SJSA1 (cell line): Measurements from ENCODE around the gene CABCOCO1. TPM values are rescaled to one million over a fixed set of nuclear protein-coding genes. Genes with fewer than 3 reads are reported as not detected.
"Not testable (repeated sequence)": the region's sequence is repeated elsewhere in the genome, so short reads cannot be mapped to it uniquely, and the experiment has no call there.

Source experiments
- DNase-seq, 2 experiments: peaks; one replicate each; pipeline ENCODE4 v3.0.0-alpha.2; 2015 to 2020; ENCODE audit warnings: low spot score in 2 of 2, low read depth in 1 of 2
- H3K27ac ChIP-seq: fragments of 250-450 bp; sonication (Bioruptor Pico); 2 replicates; pipeline ENCODE4 v1.5.1; 2020; ENCODE audit warnings: mild to moderate bottlenecking, moderate library complexity
- H3K27me3 ChIP-seq: fragments of 250-450 bp; sonication (Bioruptor Pico); replicated peaks from 2 replicates; pipeline ENCODE4 v1.5.1; 2020; ENCODE audit warnings: mild to moderate bottlenecking, moderate library complexity
- H3K36me3 ChIP-seq: fragments of 250-450 bp; sonication (Bioruptor Pico); 2 replicates; pipeline ENCODE4 v1.5.1; 2020; ENCODE audit warnings: mild to moderate bottlenecking
- H3K4me1 ChIP-seq: fragments of 250-450 bp; sonication (Bioruptor Pico); replicated peaks from 2 replicates; pipeline ENCODE4 v1.6.1; 2021; ENCODE audit warnings: mild to moderate bottlenecking
- H3K4me3 ChIP-seq: fragments of 250-450 bp; sonication (Bioruptor Pico); 2 replicates; pipeline ENCODE4 v1.5.1; 2020; ENCODE audit warnings: mild to moderate bottlenecking
- H3K9me3 ChIP-seq: fragments of 250-450 bp; sonication (Bioruptor Pico); replicated peaks from 2 replicates; pipeline ENCODE4 v1.5.1; 2020; ENCODE audit warnings: mild to moderate bottlenecking
- total RNA-seq: library from RNA; depleted of rRNA; stranded (reverse); fragments of >200 nt; shearing (Covaris generic); gene quantifications from 2 replicates; pipeline ENCODE4 v1.2.3, GENCODE V29; 2014

The CABCOCO1 gene
- total RNA-seq, 1 experiment from 2014 or later, result 2.2 TPM

DNA sequence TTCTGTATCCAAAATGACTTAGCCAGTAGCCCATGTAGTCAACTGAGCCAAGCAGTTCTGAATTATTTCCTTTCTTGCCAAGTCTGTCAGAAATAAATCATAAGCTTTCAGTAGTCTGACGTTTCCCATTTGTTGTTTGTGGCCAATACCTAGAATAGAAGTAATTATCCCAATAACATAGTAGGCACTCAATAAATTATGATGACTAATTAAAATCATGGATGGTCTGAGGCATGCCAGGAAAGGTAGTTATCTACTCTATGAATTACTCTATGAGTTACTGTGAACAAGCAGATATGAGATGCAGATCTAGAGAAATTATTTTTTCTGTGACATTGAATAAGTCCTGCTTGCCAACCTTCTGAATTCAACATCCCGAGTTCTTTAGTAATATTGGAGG lies 2.3 kb downstream of the CABCOCO1 start:
- Histone ChIP-seq H3K9me3 (no peaks in the 10 kb centered on the region), H3K27ac (no peak overlapping the region), H3K36me3 (no peaks in the 10 kb centered on the region), H3K4me1 (peaks cover 6% of the 10 kb centered on the region), H3K27me3 (no peaks in the 10 kb centered on the region), H3K4me3 (no peak overlapping the region)
- DNase-seq, result no peak

GRCh38 chr10:61669161-61669725 lies 6.5 kb downstream of the CABCOCO1 start:
- Histone ChIP-seq H3K36me3 (no peaks in the 10 kb centered on the region), H3K9me3 (no peaks in the 10 kb centered on the region), H3K27me3 (no peaks in the 10 kb centered on the region), H3K4me1 (no peaks in the 10 kb centered on the region; the same call in 1 of the 2 replicates), H3K4me3 (no peak overlapping the region), H3K27ac (no peak overlapping the region)
- DNase-seq, result no peak

DNA sequence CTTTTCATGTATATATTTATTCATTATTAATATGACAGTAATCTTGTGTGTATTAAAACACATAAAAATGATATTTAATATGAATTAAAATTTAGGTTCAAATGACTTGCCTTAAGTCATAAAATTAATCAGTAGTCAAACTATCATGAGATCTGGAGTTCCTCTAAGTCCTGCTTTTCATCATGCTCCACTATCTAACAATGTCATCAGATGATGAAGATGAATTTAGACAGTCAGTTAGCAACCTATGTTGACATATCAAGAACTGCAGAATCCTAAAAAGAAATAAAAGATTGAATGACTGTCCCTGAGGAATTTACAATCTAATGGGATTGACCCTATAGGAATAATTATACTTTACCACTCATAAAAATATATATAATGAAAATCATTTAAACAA lies 7.1 kb downstream of the CABCOCO1 start:
- H3K27me3 ChIP-seq, result no peaks in the 10 kb centered on the region
- no peak for DNase-seq
- no peaks in the 10 kb centered on the region; the same call in 1 of the 2 replicates for H3K4me1 ChIP-seq
- no peaks in the 10 kb centered on the region for H3K9me3 ChIP-seq
- no peaks in the 10 kb centered on the region for H3K36me3 ChIP-seq
- H3K27ac ChIP-seq, result no peak overlapping the region
- H3K4me3 ChIP-seq, result no peak overlapping the region

- no peaks in the 10 kb centered on the region for H3K36me3 ChIP-seq
- no peak overlapping the region for H3K4me3 ChIP-seq
- no peak overlapping the region for H3K27ac ChIP-seq
- no peak for DNase-seq
- H3K4me1 ChIP-seq, result no peaks in the 10 kb centered on the region; the same call in 1 of the 2 replicates
- H3K27me3 ChIP-seq, result no peaks in the 10 kb centered on the region
- no peaks in the 10 kb centered on the region for H3K9me3 ChIP-seq
These were observed 10.6 kb downstream of the CABCOCO1 start for GRCh38 chr10:61673360-61673759.

DNA sequence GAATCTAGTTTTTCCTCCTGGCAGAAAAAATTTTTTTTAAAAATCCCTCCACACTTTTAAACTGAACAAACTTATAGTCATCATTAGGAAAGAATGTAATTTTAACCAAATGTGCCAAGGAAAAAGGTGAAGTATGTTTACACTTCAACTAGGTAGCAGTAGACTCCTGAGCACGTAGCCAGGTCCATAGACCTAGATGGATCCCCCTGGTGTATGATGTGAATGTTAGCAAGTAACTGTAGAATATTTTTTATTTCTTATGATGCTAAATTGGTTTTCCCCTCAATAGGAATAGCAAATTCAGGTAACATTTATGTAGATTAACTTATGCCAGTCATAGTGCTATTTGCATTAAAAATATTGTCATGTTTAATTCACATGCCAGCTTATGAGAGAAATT lies 19.6 kb downstream of the CABCOCO1 start:
- DNase-seq, result no peak

DNA sequence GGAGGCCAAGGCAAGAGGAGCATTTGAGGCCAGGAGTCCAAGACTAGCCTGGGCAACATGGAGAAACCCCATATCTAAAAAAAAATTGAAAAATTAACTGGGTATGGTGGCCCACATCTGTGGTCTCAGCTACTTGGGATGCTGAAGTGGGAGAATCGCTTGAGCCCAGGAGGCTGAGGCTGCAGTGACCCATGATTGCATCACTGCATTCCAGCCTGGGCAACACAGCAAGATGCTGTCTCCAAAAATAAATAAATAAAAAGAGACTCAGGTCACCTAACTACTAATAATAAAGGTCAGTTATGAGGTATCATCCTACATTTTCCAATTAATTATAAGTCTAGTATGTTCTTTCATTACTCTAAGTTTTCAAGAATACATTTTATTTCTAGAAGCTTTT lies 20.6 kb downstream of the CABCOCO1 start:
- H3K27me3 ChIP-seq, result no peaks in the 10 kb centered on the region
- DNase-seq, result no peak
- no peak overlapping the region for H3K4me3 ChIP-seq
- H3K27ac ChIP-seq, result no peak overlapping the region
- no peaks in the 10 kb centered on the region for H3K4me1 ChIP-seq
- no peaks in the 10 kb centered on the region for H3K36me3 ChIP-seq
- H3K9me3 ChIP-seq, result no peaks in the 10 kb centered on the region

More for the DNA sequence above, 19.6 kb downstream of the CABCOCO1 start:
- Histone ChIP-seq H3K4me1 (no peaks in the 10 kb centered on the region), H3K4me3 (no peak overlapping the region), H3K9me3 (no peaks in the 10 kb centered on the region), H3K27ac (no peak overlapping the region), H3K27me3 (no peaks in the 10 kb centered on the region), H3K36me3 (no peaks in the 10 kb centered on the region)

DNA sequence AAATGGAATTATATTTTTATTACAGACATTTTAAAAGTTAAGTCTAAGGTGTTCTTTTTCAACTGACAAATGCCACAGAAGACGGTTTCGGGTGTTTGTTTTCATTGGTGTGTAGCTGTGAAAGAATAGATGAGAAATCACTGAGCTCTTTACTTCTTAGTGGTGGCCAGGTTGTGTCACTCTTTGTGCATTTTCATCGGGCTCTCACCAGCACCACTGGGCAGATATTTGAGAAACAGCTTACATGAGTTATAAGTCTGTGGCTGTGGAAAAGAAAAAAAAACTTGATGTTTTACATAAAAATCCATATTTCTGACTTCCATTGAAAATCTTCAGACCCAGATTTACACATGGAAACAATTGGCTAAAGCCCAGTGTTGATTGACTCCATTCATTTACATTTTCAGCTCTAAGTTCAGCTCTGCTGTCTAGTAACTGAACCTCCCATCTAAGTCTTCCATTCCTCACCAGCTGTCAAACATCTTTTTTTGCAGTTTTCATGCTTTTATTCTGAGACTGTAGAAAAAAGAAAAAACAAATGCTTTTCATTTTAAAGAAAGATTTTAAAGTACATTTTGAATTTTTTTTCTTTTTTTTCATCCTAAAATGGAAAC lies 22.3 kb downstream of the CABCOCO1 start:
- DNase-seq, result no peak
- Histone ChIP-seq H3K27ac (no peak overlapping the region), H3K36me3 (no peaks in the 10 kb centered on the region), H3K4me3 (no peak overlapping the region), H3K4me1 (no peaks in the 10 kb centered on the region), H3K27me3 (no peaks in the 10 kb centered on the region), H3K9me3 (no peaks in the 10 kb centered on the region)

GRCh38 chr10:61688551-61689308 lies 26.0 kb downstream of the CABCOCO1 start:
- Histone ChIP-seq H3K4me1 (no peaks in the 10 kb centered on the region), H3K27me3 (no peaks in the 10 kb centered on the region), H3K4me3 (no peak overlapping the region), H3K9me3 (no peaks in the 10 kb centered on the region), H3K36me3 (no peaks in the 10 kb centered on the region), H3K27ac (no peak overlapping the region)
- no peak for DNase-seq

- not testable (repeated sequence) for DNase-seq, H3K27me3 ChIP-seq, H3K27ac ChIP-seq, H3K4me3 ChIP-seq, H3K4me1 ChIP-seq, H3K9me3 ChIP-seq, H3K36me3 ChIP-seq
These were observed 28.9 kb downstream of the CABCOCO1 start for GRCh38 chr10:61691667-61692066.

GRCh38 chr10:61692447-61693010 lies 29.8 kb downstream of the CABCOCO1 start:
- no peak for DNase-seq
- H3K36me3 ChIP-seq, result no peaks in the 10 kb centered on the region

GRCh38 chr10:61698968-61699655 lies 36.4 kb downstream of the CABCOCO1 start:
- no peak for DNase-seq
- no peak overlapping the region for H3K27ac ChIP-seq
- no peaks in the 10 kb centered on the region for H3K4me1 ChIP-seq
- no peaks in the 10 kb centered on the region for H3K36me3 ChIP-seq
- no peaks in the 10 kb centered on the region for H3K27me3 ChIP-seq
- no peak overlapping the region for H3K4me3 ChIP-seq
- H3K9me3 ChIP-seq, result no peaks in the 10 kb centered on the region

More at GRCh38 chr10:61692447-61693010, 29.8 kb downstream of the CABCOCO1 start:
- Histone ChIP-seq H3K9me3 (no peaks in the 10 kb centered on the region), H3K27ac (no peak overlapping the region), H3K27me3 (no peaks in the 10 kb centered on the region), H3K4me3 (no peak overlapping the region), H3K4me1 (no peaks in the 10 kb centered on the region)

DNA sequence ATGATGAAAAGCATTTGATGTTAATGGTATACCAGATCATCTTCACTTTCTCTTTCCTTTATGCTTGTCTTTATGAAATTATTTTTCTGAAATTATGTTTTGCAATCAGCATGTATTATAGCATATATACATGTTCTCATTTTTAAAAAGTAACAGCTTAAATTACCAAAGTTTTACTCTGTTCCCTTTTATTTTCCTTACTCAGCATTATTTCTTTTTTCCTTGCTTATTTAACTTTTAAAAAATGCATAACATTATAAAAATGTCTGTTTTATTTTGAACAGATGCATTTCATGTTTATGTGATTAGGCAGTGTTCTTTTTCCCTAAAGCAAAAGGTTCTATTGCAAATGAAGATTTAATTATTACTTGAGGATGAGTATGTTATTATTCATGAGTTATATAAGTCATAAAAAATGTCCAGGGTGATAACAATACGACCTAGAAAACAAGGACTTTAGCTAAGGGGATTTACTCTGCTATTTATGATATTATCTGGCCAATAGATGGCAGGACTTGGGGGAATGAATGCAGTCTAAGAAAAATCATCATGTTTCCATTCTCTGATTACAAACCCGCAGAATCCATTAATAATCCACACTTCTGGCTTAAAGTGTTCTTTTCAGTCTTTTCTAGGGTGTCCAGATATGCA lies 38.5 kb downstream of the CABCOCO1 start:
- no peaks in the 10 kb centered on the region for H3K27me3 ChIP-seq
- H3K27ac ChIP-seq, result no peak overlapping the region
- H3K4me1 ChIP-seq, result no peaks in the 10 kb centered on the region
- no peaks in the 10 kb centered on the region for H3K36me3 ChIP-seq
- no peak for DNase-seq
- no peaks in the 10 kb centered on the region for H3K9me3 ChIP-seq
- H3K4me3 ChIP-seq, result no peak overlapping the region

GRCh38 chr10:61701706-61702105 lies 39.0 kb downstream of the CABCOCO1 start:
- Histone ChIP-seq H3K9me3 (no peaks in the 10 kb centered on the region), H3K4me1 (no peaks in the 10 kb centered on the region), H3K4me3 (no peak overlapping the region), H3K27ac (no peak overlapping the region), H3K36me3 (no peaks in the 10 kb centered on the region), H3K27me3 (no peaks in the 10 kb centered on the region)
- DNase-seq, result no peak
